HG03135 (cell line): ENCODE results near the gene PNRC2.
"Not testable (repeated sequence)": the region's sequence is repeated elsewhere in the genome, so short reads cannot be mapped to it uniquely, and the experiment has no call there.

ENCODE experiments used
- ATAC-seq: cut with Tn5 transposase; IDR thresholded peaks from one replicate; pipeline ENCODE4 v1.9.1; 2021; ENCODE audit warnings: mild to moderate bottlenecking, moderate library complexity; ENCODE audit not compliant: unreplicated experiment

PNRC2 gene

DNA sequence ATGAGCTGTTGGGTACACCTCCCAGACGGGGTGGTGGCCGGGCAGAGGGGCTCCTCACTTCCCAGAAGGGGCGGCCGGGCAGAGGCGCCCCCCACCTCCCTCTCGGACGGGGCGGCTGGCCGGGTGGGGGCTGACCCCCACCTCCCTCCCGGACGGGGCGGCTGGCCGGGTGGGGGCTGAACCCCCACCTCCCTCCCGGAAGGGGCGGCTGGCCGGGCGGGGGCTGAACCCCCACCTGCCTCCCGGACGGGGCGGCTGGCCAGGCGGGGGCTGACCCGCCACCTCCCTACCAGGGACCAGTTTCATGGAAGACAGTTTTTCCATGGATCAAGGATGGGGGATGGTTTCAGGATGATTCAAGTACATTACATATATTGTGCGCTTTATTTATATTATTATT, 27.4 kb downstream of the PNRC2 start:
- not testable (repeated sequence) for ATAC-seq

DNA sequence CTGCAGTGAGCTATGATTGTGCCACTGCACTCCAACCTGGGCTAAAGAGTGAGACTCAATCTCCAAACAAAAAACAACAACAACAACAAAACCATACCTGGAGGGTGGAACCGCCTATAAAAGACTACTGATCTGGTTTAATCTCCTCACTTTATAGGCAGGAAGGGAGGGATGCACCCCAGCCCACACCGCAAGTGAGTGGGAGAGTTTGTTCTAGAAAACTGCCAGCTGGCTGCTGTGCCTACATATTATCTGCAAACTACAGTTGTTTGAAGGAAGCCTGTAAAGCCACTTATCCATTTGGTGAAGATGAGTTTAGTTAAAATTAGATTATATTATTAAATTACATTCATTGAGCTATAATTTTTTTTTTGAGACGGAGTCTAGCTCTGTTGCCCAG, 29.6 kb downstream of the PNRC2 start:
- ATAC-seq = no peak

DNA sequence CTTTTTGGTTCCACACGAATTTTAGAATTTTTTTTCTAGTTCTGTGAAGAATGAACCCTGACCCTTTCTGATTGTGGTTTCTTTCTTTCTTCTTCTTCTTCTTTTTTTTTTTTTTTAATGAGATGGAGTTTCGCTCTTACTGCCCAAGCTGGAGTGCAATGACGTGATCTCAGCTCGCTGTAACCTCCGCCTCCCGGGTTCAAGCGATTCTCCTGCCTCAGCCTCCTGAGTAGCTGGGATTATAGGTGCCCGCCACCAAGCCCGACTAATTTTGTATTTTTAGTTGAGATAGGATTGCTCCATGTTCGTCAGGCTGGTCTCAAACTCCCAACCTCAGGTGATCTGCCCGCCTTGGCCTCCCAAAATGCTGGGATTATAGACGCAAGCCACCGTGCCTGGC, 32.4 kb downstream of the PNRC2 start:
- not testable (repeated sequence) for ATAC-seq

DNA sequence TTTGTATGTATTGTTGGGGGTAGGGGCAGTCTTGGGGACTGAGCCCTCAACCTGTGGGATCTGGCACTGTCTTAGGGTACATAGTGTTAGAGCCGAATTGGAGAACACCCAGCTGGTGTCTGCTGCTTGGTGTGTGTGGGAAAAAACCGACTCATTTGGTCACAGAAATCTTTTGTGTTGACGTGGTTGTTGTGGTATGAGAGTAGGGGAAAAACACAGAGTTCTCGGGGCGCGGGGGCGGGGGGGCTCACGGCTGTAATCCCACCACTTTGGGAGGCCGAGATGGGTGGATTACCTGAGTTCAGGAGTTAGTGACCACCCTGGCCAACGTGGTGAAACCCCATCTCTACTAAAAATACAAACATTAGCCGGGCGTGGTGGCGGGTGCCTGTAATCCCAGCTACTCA, 35.8 kb downstream of the PNRC2 start:
- ATAC-seq = no peak

DNA sequence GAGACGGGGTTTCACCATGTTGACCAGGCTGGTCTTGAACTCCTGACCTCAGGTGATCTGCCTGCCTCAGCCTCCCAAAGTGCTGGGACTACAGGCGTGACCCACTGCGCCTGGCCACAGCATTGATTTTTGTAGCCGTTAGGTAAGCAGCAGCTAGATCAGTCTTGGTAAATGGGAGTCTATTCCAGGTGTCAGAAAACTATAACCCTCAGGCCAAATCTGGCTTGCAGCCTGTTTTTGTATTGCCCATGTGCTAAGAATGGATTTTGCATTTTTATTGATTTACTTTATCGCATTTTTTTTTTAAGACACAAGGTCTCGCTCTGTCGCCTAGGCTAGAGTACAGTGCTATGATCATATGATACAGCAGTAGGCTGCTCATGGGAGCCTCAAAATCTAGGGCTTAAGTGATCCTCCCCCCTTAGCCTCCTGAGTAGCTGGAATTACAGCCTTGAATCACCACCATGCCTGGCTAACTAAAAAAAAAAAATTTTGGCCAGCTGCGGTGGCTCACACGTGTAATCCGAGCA, 37.1 kb downstream of the PNRC2 start:
- ATAC-seq = no peak

DNA sequence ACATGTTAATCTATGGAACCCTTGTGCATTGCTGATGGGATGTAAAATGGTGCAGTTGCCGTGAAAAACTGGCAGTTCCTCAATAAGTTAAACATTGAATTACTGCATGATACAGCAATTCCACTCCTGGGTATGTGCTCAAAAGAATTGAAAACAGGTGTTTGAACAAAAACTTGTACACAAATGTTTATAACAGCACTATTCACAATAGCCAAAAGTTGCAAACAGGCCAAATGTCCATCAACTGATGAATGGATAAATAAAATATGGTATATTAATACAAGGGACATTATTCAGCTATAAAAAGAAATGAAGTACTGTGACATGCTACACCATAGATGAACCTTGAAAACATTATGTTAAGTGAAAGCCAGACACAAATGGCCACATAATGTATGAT, 38.2 kb downstream of the PNRC2 start:
- ATAC-seq = no peak

DNA sequence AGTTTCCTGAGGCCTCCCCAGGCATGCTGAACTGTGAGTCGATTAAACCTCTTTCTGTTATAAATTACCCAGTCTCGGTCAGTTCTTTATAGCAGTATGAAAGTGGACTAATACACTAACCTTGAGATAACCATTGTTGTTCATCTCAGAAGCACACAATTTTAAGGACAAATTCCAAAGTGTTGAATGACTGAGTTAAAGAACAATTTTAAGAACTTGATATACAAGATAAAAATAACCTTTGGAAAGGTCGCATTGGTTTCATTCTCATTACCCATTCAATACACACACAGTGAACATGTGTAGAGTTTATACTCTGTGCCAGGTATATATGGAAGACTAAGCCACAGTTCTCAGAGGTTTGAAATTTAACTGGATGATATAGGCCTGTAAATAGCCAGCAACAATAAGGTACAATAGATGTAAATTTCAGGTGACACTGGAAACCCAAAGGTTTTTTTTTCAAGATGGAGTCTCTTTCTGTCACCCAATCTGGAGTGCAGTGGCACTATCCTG, 39.6 kb downstream of the PNRC2 start:
- no peak for ATAC-seq

DNA sequence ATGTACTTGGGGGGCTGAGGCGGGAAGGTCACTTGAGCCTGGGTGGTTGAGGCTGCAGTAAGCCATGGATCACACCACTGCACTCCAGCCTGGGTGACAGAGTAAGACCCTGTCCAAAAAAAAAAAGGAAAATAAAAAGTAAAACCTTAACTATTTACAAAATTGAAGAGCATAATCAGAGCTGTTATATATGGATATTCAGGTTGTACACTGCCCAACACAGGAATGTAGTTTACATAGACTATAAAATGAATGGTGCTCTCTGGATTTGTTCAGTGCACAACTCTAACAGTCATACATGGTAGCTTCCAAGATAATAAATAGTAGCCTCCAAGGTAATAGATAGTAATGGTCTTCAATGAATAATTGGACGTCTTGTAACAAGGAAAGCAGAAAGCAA, 43.1 kb downstream of the PNRC2 start:
- ATAC-seq = no peak

DNA sequence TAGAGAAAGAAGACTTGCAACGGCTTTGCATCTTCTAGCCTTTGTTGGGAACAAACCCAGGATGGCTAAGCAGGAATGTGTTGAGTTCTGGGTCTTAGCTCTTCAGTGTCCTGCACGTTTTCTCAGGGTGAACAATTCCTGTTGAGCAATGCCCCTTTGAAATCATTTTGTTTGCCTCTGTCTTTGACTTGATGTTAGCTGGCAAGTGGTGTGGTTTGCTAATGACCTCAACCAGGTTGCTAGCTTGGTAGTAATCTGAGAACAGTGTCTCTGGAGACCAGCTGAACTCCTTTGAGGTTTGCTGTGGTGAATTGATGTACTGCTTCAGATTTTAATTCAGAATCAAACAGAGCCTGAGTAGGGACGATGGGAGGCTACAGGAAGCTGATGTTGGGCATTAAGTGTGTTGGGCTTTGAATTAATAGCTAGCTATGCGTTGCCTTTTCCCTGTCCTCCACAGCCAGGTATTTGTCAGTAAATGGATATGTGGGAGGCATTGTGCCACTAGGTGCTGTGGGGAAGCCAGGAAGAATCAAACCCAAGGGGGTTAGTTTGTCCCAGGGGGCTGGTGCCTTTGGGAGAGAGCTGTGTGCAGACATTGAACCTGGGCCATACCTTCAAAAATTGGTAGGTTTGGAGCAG, 43.8 kb downstream of the PNRC2 start:
- no peak for ATAC-seq

DNA sequence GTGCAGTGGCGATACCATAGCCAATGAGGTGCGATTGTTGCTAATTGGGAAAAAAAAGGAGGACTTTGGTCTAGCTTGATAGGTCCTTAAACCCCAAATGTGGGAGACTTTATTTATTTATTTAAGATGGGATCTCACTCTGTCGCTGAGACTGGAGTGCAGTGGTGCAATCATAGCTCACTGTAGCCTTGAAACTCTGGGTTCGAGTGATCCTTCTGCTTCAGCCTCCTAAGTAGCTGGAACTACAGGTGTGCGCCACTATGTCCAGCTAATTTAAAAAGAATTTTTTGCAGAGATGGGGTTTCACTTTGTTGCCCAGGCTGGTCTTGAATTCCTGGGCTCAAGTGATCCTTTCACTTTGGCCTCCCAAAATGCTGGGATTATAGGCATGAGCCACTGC, 44.5 kb downstream of the PNRC2 start:
- no peak for ATAC-seq

DNA sequence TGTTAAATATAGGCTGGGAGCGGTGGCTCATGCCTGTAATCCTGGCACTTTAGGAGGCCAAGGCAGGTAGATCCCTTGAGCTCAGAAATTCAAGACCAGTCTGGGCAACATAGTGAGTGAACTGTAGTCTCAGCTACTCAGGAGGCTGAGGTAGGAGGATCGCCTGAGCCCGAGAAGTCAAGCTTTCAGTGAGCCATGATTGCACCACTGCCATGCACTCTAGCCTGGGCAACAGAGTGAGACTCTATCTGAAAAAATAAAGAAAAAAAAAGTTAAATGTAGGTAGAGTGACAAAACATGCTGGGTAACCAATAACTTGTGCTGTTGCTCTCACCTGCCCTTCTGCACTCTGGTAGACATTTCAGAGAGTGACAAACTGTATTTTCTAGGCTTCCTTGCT, 45.5 kb downstream of the PNRC2 start:
- ATAC-seq = no peak

DNA sequence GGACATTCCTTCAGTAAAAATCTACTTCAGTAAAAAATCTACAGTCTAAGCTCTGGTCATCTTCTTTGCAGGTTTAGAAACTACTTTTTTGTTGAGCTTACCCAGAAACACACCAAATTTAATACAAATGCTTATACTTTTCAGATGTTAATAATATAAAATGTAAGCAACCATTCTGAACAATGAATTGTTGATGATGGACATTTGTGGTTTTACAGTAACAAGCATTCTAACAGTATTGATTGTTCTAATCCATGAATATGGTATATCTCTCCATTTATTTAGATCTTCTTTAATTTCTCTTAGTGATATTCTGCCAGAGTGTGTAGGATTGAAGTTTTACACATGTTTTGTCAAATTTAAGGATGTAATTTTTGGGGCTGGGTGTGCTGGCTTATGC, 47.5 kb downstream of the PNRC2 start:
- ATAC-seq = no peak

DNA sequence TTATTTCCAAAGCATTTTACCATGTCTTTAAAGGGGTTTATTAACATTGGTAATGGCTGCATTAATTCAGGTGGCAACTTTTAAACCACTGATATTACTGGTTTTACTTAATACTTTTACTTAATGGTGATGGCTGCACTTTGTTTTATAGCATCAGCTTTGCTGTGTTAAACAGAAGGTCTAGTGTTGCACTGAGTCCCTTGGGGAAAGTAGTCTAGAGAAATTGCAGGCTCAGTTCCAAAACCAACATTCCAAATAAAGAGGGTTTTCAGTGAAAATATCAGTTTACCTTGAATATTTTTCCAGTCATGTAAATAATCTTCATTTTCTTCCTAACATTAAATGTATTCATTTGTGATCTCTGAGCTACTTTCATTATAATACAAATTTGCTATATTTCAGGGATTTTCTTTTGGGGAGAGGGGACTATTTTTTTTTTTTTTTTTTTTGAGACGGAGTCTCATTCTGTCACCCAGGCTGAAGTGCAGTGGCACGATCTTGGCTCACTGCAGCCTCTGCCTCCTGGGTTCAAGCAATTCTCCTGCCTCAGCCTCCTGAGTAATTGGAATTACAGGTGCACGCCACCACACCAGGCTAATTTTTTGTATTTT, 49.1 kb downstream of the PNRC2 start:
- not testable (repeated sequence) for ATAC-seq

DNA sequence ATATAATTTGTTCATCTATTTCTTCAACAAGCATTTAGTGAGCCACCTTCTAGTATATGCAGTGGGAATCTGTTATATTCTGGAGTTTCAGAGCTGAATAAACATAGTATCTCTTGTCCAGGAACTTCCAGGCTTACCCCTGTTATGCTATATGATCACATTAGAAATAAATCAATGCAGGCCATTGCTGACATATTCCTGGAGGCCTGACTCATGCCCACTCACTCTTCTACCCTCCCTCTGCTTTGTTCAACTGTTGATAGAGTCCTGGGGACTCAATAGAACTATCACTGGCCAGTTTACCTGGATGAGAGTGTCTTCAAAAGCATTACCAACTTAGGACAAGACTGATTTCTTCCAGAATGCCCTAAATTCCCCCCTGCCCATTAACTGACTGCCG, 49.8 kb downstream of the PNRC2 start:
- no peak for ATAC-seq

DNA sequence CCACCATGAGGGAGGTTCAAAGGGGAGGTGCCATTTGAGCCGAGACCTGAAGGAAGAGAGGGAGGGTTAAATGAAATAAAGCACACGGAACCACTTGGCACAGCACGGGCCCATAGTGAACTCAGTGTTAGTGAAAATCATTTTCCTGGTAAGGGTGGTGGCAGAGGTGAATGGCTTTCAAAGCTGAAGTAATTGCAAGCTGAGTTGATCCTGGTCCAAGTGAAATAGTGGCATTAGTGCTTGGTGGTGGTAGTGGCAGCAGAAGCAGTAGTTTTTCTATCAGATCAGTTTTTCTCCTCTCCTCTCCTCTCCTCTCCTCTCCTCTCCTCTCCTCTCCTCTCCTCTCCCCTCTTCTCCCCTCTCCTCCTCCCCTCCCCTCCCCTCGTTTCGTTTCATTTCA, 51.0 kb downstream of the PNRC2 start:
- ATAC-seq = no peak

DNA sequence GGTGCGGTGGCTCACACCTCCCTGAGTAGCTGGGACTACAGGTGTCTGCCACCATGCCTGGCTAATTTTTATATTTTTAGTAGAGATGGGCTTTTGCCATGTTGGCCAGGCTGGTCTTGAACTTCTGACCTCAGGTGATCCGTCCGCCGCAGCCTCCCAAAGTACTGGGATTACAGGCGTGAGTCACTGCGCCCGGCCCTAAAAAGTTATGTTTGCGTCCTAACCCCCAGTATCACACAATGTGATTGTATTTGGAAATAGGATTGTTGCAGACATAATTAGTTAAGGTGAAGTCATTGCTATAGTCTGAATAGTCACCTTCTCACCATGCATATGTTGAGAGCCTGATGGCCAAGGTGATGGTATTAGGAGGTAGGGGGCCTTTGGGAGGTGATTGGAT, 53.2 kb downstream of the PNRC2 start:
- ATAC-seq = not testable (repeated sequence)
